Liver (tissue), 9 donors: ENCODE data around the gene TOMT. TPM values are rescaled to one million over a fixed set of nuclear protein-coding genes. Genes with fewer than 3 reads are reported as not detected.

ENCODE experiments used
- DNase-seq: peaks from one replicate; pipeline ENCODE4 v3.0.0-alpha.2; 2017; ENCODE audit warnings: low spot score
- H3K27ac ChIP-seq, 2 donors: one replicate each; pipeline ENCODE4 v1.7.0; 2013; ENCODE audit warnings: inconsistent platforms in 2 of 2, low read length in 2 of 2, control low read depth in 1 of 2, low read depth in 1 of 2, mild to moderate bottlenecking in 1 of 2
- H3K27me3 ChIP-seq, 4 donors: one replicate each; pipeline versions ENCODE4 v1.6.1 to v1.7.0; 2013; ENCODE audit warnings: low read length in 3 of 4, inconsistent platforms in 1 of 4, mild to moderate bottlenecking in 1 of 4, moderate library complexity in 1 of 4; ENCODE audit not compliant: control insufficient read depth in 4 of 4, insufficient read depth in 4 of 4
- H3K36me3 ChIP-seq, 4 donors: one replicate each; pipeline versions ENCODE4 v1.6.1 to v1.7.0; 2013; ENCODE audit warnings: low read length in 3 of 4, mild to moderate bottlenecking in 3 of 4, low read depth in 1 of 4, moderate library complexity in 1 of 4; ENCODE audit not compliant: control insufficient read depth in 4 of 4, insufficient read depth in 3 of 4
- H3K4me1 ChIP-seq, 4 donors: one replicate each; pipeline versions ENCODE4 v1.6.1 to v1.7.0; 2013; ENCODE audit warnings: low read length in 3 of 4, mild to moderate bottlenecking in 3 of 4, moderate library complexity in 1 of 4; ENCODE audit not compliant: control insufficient read depth in 4 of 4, insufficient read depth in 4 of 4
- H3K4me3 ChIP-seq, 3 donors: one replicate each; pipeline versions ENCODE4 v1.6.1 to v1.7.0; 2013; ENCODE audit warnings: low read length in 3 of 3, control low read depth in 1 of 3, low read depth in 1 of 3, mild to moderate bottlenecking in 1 of 3
- H3K9ac ChIP-seq, 2 donors: one replicate each; pipeline ENCODE4 v1.7.0; 2013; ENCODE audit warnings: low read length in 2 of 2, mild to moderate bottlenecking in 2 of 2, moderate library complexity in 2 of 2, control low read depth in 1 of 2, low read depth in 1 of 2
- H3K9me3 ChIP-seq, 4 donors: one replicate each; pipeline versions ENCODE4 v1.6.1 to v1.7.0; 2013; ENCODE audit warnings: low read length in 3 of 4; ENCODE audit not compliant: control insufficient read depth in 4 of 4
- CTCF ChIP-seq: fragments of 150-350 bp; IDR thresholded peaks from 2 replicates; pipeline ENCODE4 v1.5.1; 2017; ENCODE audit warnings: improper control_type of control experiment, low read depth, low read length; ENCODE audit not compliant: missing input control
- EGR1 ChIP-seq, 2 donors: IDR thresholded peaks; 2 replicates each; pipeline ENCODE4 v1.6.1; 2016 to 2018; ENCODE audit warnings: antibody characterized with exemption in 2 of 2, low read depth in 2 of 2
- FOXA2 ChIP-seq: IDR thresholded peaks from 2 replicates; pipeline ENCODE4 v1.6.1; 2016; ENCODE audit warnings: antibody characterized with exemption
- GABPA ChIP-seq, 2 donors: IDR thresholded peaks in 1 of 2; conservative IDR thresholded peaks in 1 of 2; 2 replicates each; pipeline ENCODE4 v1.6.1; 2016; ENCODE audit warnings: antibody characterized with exemption in 2 of 2, mild to moderate bottlenecking in 1 of 2, moderate library complexity in 1 of 2
- HNF4A ChIP-seq, 2 donors: conservative IDR thresholded peaks; 2 replicates each; pipeline ENCODE4 v1.6.1; 2016; ENCODE audit warnings: antibody characterized with exemption in 2 of 2, mild to moderate bottlenecking in 2 of 2
- HNF4G ChIP-seq: IDR thresholded peaks from 2 replicates; pipeline ENCODE4 v1.6.1; 2016; ENCODE audit warnings: antibody characterized with exemption
- MAX ChIP-seq: IDR thresholded peaks from 2 replicates; pipeline ENCODE4 v1.6.1; 2016; ENCODE audit warnings: antibody characterized with exemption
- RAD21 ChIP-seq, 2 donors: IDR thresholded peaks; 2 replicates each; pipeline ENCODE4 v1.6.1; 2016; ENCODE audit warnings: antibody characterized with exemption in 2 of 2, mild to moderate bottlenecking in 2 of 2
- REST ChIP-seq: IDR thresholded peaks from 2 replicates; pipeline ENCODE4 v1.6.1; 2016; ENCODE audit warnings: antibody characterized with exemption, mild to moderate bottlenecking
- RXRA ChIP-seq, 2 donors: IDR thresholded peaks; 2 replicates each; pipeline ENCODE4 v1.6.1; 2017 to 2018; ENCODE audit warnings: antibody characterized with exemption in 2 of 2, mild to moderate bottlenecking in 1 of 2
- SP1 ChIP-seq: IDR thresholded peaks from 2 replicates; pipeline ENCODE4 v1.6.1; 2018; ENCODE audit warnings: antibody characterized with exemption, mild to moderate bottlenecking
- TAF1 ChIP-seq: conservative IDR thresholded peaks from 2 replicates; pipeline ENCODE4 v1.6.1; 2016; ENCODE audit warnings: antibody characterized with exemption, mild to moderate bottlenecking
- YY1 ChIP-seq: IDR thresholded peaks from 2 replicates; pipeline ENCODE4 v1.6.1; 2016; ENCODE audit warnings: antibody characterized with exemption, mild to moderate bottlenecking
- ZBTB33 ChIP-seq: IDR thresholded peaks from 2 replicates; pipeline ENCODE4 v1.6.1; 2016; ENCODE audit warnings: antibody characterized with exemption
- WGBS: extraction: QIAGEN DNeasy Blood & Tissue Kit; methylation state at CpG from one replicate; pipeline ENCODE4 v1.1.7; 2013; 5-methylcytosine and 5-hydroxymethylcytosine counted together
- polyA plus RNA-seq, 2 donors: library from polyadenylated mRNA; stranded (reverse) in 1 of 2; unstranded in 1 of 2; fragments of 200-250 nt in 1 of 2; fragments of >200 nt in 1 of 2; fragmentation: Nextera tagmentation in 1 of 2; extraction: Ambion mirVana in 1 of 2; gene quantifications; one replicate each; pipeline versions ENCODE4 v1.2.1 to v1.2.3, GENCODE V29; 2013 to 2015
- total RNA-seq, 2 donors: library from RNA; depleted of rRNA; stranded (reverse); fragments of >200 nt; gene quantifications; one replicate each; pipeline ENCODE4 v1.2.3, GENCODE V29; 2014
- donor health status: healthy.
- donor health status: healthy.
- donor health status: healthy.
- donor health status: healthy.
- donor health status: healthy.

The TOMT gene
- total and polyA plus RNA-seq, 4 donors: 0.33 TPM; not detected in 3

- no peak for TF ChIP-seq CTCF
- TF ChIP-seq ZBTB33: no peak
- TF ChIP-seq HNF4G: no peak
- no peak for TF ChIP-seq EGR1 (IDR thresholded peaks at IDR 0.05; ENCODE audit: low read depth in 2 of 2)
- no peak for TF ChIP-seq GABPA (IDR thresholded peaks at IDR 0.05 in 1 of 2, conservative IDR thresholded peaks at IDR 0.05 in 1 of 2)
- TF ChIP-seq HNF4A (conservative IDR thresholded peaks at IDR 0.05): no peak
These were observed 39.3 kb downstream of the TOMT start (continued) for GRCh38 chr11:72144807-72145565.

- no peaks in the 10 kb centered on the region for H3K36me3 ChIP-seq
- H3K9ac ChIP-seq: no peak overlapping the region
- no peak overlapping the region for H3K4me3 ChIP-seq
- no peak overlapping the region for H3K27ac ChIP-seq
- H3K4me1 ChIP-seq: no peaks in the 10 kb centered on the region
- no peaks in the 10 kb centered on the region for H3K9me3 ChIP-seq
- H3K27me3 ChIP-seq: no peaks in the 10 kb centered on the region
- 38% methylated on average over 2 of the region's 2 CpGs for WGBS
- no peak for TF ChIP-seq GABPA (IDR thresholded peaks at IDR 0.05 in 1 of 2, conservative IDR thresholded peaks at IDR 0.05 in 1 of 2)
- TF ChIP-seq YY1: no peak
- no peak for TF ChIP-seq REST
- TF ChIP-seq HNF4A (conservative IDR thresholded peaks at IDR 0.05): no peak
- TF ChIP-seq HNF4G: no peak
- no peak for TF ChIP-seq MAX
- no peak for TF ChIP-seq TAF1
- no peak for TF ChIP-seq CTCF
- TF ChIP-seq RAD21 (IDR thresholded peaks at IDR 0.05): no peak
- TF ChIP-seq ZBTB33: no peak
- no peak for TF ChIP-seq EGR1 (IDR thresholded peaks at IDR 0.05; ENCODE audit: low read depth in 2 of 2)
- no peak for TF ChIP-seq RXRA (IDR thresholded peaks at IDR 0.05)
- TF ChIP-seq SP1: no peak
- no peak for TF ChIP-seq FOXA2
- DNase-seq: no peak
These were observed 40.9 kb downstream of the TOMT start for GRCh38 chr11:72146625-72147024.
